Stimulated activated CD4-positive, alpha-beta T cell treated with anti-CD3 and anti-CD28 coated beads, TNF-alpha, amount 100 ng/mL, for 48 hours (primary cell): ENCODE results near the gene EIF4G3.
A peak's percentile ranks its signal among the peaks of the same experiment; 100 is the strongest.
"Not testable (repeated sequence)": the region's sequence is repeated elsewhere in the genome, so short reads cannot be mapped to it uniquely, and the experiment has no call there.

Experiments used
- DNase-seq, 3 donors: peaks; one replicate each; pipeline ENCODE4 v3.0.0-alpha.2; 2020; ENCODE audit warnings: low read depth in 3 of 3

Gene EIF4G3

DNA sequence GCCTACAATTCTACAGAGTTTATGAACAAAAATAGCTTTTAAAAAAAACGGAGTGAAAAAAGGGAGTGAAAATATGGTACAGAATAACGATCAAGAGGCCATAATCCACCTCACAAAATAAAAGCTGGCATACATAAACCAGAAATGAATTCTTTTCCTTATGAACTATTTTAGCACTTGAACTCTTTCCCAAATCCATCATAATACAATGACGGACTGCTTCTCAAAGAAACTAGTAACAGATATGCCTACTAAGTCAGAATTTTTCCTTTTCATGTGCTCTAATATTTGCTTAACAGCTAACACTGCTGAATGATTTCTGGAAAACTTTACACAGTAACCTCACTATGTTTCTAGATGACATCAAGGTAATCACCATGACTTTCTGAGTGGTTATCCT lies 144.0 kb downstream of the EIF4G3 start:
- no peak for DNase-seq

DNA sequence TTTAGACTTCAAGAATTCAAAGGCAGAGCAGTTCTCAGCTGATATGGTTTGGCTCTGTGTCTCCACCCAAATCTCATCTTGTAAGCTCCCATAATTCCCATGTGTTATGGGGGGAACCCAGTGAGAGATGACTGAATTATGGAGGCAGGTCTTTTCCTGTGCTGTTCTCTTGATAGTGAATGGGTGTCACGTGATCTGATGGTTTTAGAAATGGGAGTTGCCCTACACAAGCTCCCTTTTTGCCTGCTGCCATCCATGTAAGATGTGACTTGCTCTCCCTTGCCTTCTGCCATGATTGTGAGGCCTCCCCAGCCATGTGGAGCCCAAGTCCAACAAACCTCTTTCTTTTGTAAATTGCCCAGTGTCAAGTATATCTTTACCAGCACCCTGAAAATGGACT lies 146.5 kb downstream of the EIF4G3 start:
- DNase-seq: no peak

DNA sequence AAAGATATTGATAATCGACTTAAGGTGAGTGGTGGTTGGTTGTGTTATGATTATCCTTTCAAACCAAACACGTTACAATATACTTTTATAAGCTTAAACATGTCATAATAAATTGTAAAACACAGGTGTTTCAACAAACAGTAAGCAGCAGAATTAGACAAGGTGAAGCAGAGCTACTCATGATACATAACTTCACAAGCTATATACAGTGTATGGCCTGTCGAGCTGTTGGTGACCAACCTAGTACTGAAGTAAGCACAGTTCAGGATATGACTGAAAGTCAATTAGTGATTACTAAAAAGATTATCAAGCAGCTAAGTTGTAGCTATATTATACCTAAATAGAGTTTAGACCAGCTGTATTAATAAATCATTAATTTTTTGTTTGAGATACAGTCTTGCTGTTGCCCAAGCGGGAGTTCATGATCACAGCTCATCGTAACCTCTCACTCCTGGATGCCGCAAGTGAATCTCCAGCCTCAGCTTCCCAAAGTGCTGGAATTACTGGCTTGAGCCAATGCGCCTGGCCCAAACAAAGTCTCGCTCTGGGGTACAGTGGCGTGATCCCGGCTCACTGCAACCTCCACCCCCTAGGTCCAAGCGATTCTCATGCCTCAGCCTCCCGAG lies 148.1 kb downstream of the EIF4G3 start:
- DNase-seq: no peak

DNA sequence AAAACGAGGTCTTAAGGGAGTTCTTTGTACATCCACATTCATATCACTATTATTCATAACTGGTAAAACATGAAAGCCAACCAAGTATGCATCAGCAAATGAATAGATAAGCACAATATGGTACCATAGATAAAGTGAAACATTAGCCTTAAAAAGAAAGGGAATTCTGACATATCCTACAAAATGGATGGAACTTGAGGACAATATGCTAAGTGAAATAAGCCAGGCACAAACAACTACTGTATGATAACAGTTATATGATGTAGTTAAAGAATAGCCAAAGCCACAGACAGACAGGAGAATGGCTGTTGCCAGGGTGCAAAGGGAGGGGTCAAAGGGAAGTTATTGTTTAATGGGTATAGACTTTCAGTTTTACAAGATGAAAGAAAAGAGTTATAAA lies 148.9 kb downstream of the EIF4G3 start:
- no peak for DNase-seq

DNA sequence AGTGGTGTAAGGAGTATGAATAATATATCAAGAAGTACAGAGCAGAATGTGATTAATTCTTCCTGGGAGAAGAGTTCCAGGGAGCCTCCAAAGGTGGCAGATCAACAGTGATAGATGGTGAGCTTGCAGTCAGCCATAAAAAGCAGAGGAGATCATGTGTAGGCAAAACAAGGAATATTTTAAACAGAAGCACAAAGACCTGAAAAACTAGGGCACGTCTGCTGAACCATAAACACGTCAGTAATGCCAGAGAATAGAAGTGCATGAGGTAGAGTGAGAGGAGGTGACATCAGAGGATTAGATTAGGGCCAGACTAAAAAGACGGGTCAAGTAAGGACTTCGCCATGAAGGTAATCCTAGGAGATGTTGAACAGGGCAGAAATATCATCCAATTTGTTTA lies 151.8 kb downstream of the EIF4G3 start:
- DNase-seq: no peak

DNA sequence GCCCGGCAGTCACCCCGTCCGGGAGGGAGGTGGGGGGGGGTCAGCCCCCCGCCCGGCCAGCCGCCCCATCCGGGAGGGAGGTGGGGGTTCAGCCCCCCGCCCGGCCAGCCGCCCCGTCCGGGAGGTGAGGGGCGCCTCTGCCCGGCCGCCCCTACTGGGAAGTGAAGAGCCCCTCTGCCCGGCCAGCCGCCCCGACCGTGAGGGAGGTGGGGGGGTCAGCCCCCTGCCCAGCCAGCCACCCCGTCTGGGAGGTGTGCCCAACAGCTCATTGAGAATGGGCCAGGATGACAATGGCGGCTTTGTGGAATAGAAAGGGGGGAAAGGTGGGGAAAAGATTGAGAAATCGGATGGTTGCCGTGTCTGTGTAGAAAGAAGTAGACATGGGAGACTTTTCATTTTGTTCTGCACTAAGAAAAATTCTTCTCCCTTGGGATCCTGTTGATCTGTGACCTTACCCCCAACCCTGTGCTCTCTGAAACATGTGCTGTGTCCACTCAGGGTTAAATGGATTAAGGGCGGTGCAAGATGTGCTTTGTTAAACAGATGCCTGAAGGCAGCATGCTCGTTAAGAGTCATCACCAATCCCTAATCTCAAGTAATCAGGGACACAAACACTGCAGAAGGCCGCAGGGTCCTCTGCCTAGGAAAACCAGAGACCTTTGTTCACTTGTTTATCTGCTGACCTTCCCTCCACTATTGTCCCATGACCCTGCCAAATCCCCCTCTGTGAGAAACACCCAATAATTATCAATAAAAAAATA lies 152.4 kb downstream of the EIF4G3 start:
- DNase-seq: not testable (repeated sequence)

DNA sequence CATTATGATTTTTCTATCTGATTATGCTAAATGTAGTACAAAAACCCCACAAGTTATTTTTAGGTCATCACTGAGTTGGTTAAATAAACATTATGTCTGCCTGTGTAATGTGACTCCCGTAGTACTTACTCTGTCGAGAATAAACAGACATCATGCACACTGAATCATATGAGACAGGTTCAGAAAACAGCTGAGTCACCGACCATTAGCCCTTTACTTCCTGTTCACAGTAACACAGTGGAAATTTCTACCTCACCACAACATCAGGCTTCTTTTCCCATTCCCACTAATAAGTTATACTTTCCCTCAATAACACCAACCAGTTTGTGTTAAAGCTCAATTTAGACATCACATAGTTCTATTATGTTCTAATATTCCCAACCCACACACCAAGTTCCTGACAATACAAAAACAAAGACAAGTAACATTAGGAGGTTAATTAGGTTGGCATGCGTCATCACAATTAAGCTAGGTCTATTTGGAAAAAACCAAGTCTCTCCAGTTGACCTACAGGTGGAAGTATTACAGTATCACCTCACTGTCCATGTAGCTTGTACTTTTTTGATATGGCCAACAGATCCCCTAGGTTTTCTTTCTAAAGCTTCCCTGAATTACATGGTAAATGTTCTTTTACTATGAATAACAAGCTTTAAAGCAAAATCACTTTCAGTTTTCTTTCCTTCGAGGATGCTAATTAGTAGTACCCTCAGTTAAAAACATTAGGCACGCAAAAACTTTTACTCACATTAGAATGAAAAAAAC lies 154.2 kb downstream of the EIF4G3 start:
- DNase-seq: peak; percentile 1 to 29 (median 2)

DNA sequence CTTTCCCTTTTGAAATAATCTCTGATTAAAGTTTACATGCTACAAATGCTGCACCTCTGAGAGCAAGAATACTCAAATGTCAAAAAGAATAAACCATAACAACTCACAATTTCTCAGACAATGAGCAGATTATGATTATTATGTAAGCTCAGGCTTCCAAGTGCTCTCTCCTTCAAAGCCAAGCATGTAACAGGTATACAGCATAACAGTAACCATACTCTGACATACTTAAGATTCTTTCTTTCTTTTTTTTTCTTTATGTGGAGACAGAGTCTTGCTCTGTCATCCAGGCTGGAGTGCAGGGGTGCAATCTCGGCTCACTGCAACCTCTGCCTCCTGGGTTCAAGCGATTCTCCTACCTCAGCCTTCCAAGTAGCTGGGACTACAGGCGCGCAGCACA lies 155.4 kb downstream of the EIF4G3 start:
- DNase-seq: no peak

DNA sequence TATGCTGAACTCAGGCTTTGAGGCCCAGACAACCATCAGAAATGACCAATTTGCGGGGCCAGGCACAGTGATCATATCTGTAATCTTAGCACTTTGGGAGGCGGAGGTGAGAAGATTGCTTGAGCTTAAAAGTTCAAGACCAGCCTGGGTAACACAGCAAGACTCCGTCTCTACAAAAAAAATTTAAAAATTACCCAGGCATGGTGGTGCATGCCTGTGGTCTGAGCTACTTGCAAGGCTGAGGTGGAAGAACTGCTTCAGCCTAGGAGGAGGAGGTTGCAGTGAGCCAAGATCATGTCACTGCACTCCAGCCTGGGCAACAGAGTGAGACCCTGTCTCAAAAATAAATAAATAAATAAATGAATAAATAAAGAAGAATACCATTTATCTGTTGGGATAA lies 156.5 kb downstream of the EIF4G3 start:
- no peak for DNase-seq

DNA sequence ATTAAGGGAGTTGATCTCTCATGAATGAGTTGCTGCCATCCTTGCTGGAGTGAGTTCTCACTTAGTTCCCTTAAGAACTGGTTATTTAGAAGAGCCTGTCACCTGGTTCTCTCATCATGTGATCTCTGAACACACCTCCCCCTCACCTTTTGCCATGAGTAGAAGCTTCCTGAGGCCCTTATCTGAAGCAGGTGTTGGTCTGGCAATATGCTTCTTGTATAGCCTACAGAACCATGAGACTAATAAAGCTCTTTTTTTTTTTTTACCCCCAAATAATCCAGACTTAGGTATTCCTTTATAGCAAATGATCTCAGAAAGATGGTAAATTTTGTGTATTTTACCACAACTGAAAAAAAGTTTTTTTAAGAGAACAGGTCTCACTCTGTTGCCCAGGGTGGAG lies 158.0 kb downstream of the EIF4G3 start:
- DNase-seq: no peak

DNA sequence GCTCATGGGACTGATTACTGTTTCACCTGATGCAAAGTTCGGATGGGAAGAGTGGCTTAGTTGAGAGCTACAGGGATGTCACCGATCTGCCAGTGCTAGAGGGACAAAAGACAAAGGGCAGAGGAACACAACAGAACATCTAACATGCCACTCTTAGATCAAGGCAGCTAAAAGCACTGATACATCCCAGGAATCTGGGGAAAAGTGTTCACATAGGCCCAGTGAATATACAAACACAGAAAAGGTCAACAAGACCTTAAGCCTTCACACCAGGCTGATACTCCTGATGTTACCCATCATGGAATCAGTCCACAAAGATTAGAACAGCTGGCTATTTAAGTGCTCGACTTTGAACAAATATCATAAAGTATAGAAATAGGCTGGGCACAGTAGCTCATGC lies 163.2 kb downstream of the EIF4G3 start:
- no peak for DNase-seq

DNA sequence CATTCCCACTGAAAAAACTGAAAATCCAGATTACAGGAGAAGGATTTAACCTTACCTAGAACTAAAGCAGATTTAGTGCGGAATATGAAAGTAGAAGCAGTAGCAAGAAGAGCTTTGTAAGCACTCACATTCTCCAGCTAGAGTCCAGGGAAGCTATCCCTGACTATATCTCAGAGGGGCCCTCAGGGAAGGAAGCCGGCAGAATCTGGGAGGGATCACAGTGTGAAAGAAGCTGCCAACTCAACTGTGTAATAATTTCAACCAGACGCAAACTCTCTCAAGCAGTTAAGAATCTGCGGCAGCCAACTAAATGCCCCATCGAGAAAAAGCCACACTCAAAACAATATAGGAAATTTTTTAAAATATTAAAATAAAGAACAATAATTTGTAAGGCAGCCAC lies 163.8 kb downstream of the EIF4G3 start:
- no peak for DNase-seq

DNA sequence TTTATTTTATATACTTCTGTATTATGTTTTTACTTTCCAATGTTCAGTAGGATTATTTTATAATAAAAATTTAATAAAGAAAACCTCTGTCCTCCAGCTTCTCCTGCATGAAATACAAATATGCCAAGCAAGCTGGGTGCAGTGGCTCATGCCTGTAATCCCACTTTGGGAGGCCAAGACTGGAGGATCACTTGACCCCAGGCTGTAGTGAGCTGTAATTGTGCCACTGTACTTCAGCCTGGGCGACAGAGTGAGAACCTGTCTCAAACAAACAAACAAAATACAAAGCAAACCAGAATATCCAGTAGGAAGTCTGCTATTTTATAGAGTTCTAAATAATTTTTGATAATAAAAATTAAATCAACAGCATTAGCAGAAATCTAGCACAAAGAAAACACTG lies 168.8 kb downstream of the EIF4G3 start:
- DNase-seq: no peak

DNA sequence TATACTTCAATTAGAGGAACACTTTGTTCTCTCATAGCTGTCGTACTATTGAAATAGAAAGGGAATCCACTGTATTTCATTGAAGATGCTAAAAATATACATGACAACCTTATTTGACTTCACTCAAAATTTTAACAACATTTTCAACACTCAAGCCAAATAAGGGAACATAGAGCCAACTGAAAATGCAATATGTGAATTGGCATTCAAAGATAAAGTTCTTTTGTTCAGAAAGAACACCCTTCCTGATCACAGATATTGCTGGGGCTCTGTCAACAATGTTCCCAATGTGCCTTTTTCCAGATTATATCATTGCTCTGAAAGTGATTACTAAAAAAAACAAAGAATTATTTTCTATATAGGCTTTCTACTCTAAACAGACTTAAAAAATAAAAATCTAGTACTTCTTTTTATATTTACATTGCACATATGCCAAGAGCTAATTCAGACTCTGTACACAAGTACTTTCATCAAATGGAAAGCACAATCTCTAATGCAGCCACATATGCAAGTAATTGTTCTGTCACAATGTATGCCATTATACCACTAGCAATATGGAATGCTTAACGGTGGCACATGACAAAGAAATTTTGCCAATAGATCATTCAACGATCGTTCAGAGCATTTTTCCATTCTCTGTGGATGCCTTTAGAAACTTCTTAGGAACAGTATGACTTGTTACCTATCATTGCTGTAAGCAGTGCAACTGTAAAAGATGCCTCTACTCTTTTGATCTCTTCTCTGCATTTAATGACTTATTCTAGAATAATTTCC lies 171.0 kb downstream of the EIF4G3 start:
- DNase-seq: no peak

DNA sequence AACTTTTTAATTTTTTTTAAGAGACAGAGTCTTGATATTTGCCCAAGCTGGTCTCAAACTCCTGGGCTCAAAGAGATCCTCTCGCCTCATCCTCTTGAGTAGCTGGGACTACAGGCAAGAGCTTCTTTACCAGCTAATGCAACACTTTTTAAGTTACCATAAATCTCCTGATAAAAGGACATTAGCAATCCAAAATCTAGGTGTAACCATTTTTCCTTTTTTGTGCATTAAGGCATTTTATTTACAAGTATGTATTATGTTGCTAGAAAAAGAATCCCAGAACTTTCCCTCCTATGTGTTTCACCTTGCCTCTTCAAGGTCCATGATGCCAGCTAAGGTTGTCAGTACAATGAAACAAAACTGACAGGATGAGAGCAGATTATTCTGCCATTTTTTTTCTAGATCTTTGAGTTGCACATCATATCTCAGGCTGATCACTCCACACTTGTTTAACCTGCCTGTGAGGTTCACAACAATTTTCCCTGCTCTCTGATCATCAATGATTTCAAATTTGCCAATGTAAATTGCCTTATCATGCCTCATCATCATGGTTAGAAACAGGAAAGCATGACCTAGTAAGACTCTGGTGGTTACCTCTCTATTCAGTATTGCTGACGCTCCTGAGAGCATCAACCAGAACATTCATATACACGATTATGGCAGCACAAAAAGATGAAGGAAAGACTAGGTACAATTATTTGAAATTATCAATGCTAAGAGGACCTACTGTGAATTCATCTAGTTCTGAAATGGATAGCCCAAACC lies 173.2 kb downstream of the EIF4G3 start:
- no peak for DNase-seq

DNA sequence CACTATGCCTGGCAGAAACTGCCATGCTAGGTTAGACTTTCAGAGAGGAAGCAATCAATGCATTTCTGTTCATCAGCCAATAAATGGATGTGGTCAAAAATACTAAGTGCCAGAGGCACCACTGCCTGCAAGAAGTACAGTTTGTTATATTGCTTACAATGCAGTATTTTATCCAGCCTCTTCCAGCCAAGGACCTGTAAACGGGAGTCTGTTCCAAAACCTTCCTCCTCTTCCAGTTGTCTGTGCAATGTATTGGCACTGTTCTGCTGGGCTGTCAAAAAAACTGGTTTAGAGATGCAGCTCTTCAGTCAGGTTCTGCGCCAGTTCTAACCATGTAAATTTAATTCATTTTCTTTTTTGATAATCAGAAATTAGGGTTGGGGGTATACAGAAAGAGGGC lies 175.7 kb downstream of the EIF4G3 start:
- no peak for DNase-seq

DNA sequence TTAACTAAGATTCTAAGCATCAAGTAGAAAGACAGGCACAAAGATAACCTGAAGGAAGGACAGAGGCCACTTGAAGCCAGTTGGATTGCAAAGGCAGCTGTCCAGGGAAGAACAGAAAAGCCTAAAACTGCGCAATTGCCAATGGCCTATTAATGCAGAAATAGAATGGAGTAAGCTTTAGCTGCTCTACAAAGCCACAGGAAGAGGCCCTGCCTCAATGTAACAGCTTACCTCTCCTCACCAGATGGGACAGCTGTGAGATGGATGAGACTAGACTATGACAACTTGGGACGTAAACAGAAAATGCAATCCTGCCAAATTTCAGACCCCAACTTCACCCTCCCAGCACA lies 176.5 kb downstream of the EIF4G3 start:
- DNase-seq: no peak

DNA sequence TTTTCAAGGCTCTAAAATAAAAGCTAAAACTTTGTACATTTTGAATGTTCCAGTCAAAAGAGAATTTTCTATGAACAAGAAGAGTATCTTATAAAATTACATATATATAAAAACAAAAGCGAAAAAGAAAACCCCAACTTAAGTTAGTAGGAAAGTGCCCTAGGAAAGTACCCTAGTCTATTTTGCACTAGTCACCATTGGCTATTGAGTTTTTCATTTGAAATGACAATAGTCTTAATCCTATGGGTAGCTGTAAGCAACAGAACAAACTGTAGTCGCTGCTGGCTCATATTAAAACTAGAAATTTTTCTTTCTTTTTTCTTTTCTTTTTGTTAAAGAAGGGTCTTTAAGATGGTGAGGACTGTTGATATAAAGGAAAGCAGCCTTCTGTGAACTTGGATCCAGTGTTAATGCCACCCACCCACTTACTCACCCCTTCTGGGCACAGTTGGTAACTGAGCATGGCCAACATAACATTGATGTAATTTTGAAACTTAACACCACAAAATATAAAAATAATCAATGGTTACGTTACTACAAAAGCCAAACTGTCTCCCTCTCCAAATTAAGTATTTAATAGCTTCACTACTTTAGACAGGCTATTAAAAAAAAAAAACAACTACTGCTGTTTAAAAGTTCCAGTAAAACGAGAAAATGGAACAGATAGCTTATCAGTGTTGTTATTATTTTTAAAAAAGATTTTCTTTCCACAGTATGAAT lies 177.0 kb downstream of the EIF4G3 start:
- no peak for DNase-seq

DNA sequence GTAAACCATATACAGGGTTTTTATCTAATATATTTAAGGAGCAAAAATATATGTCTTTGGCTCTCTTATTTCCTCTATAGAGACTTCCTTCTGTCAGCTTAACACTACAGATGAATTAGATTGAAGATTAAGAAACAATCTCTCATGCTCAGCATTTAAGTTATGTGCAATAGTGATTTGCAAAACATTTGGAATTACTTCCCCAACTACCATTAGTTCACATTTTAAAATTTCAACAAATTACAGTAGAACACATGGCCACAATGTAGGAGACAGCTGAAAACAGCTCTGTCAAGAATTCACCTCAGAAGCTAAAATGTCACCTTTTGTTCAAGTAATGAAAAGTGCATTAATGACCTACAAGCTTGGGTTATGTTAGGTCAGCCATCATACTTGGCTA lies 177.9 kb downstream of the EIF4G3 start:
- no peak for DNase-seq

DNA sequence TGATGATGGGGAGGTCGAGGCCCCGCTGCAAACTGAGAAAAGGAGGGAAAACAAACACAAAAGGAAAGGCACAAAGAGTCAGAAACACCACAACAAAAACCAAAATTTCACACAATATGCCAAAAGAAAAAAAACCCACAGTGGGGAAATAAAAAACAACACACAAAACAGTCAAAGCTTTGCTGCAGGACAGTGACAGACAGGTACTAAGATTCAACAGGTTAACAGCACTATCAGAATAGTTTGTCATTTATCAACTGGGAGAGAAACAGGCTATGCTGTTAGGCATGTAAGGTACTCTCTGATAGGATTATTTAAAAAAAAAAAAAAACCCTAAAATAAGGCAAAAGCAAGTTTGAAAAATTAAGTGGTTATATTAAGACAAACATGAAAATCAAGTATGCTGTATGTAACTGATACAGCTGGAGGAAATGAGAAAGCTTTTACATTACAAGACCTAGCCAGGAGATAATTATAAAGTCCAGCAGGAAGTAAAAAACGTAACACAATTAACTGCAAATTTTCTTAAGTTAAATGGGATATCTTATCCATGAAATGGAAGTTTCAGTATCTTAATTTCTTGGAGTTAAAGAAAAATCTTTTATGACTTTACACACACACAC lies 179.0 kb downstream of the EIF4G3 start:
- DNase-seq: no peak
